Mesendoderm (in vitro differentiated cells): ENCODE results near the gene AGPAT2.

Experiments used
- DNase-seq: peaks from one replicate; pipeline ENCODE4 v3.0.0; 2013
- H2AK5ac ChIP-seq: 2 replicates; pipeline ENCODE4 v1.6.1; 2013; ENCODE audit warnings: low read length, inconsistent platforms
- H2BK120ac ChIP-seq: 2 replicates; pipeline ENCODE4 v1.6.1; 2013; ENCODE audit warnings: low read depth, mild to moderate bottlenecking, low read length, moderate library complexity, mixed read lengths
- H2BK15ac ChIP-seq: replicated peaks from 2 replicates; pipeline ENCODE4 v1.6.1; 2013; ENCODE audit warnings: low read depth, mild to moderate bottlenecking, moderate library complexity
- H2BK5ac ChIP-seq: 2 replicates; pipeline ENCODE4 v1.6.1; 2013; ENCODE audit warnings: low read length, inconsistent platforms
- H3K18ac ChIP-seq: 2 replicates; pipeline ENCODE4 v1.6.1; 2013; ENCODE audit warnings: mild to moderate bottlenecking, low read length, mixed read lengths
- H3K23ac ChIP-seq: one replicate; pipeline ENCODE4 v1.6.1; 2013; ENCODE audit warnings: low read length
- H3K27ac ChIP-seq: 2 replicates; pipeline ENCODE4 v1.5.1; 2013; ENCODE audit warnings: low read depth, mild to moderate bottlenecking, inconsistent platforms, low read length, moderate library complexity
- H3K27me3 ChIP-seq: 2 replicates; pipeline ENCODE4 v1.6.1; 2013; ENCODE audit warnings: low read length, control low read depth, mild to moderate bottlenecking, inconsistent platforms; ENCODE audit not compliant: insufficient read depth, poor library complexity
- H3K36me3 ChIP-seq: 2 replicates; pipeline ENCODE4 v1.6.1; 2013; ENCODE audit warnings: low read length, inconsistent platforms; ENCODE audit not compliant: control insufficient read depth, insufficient read depth
- H3K4ac ChIP-seq: one replicate; pipeline ENCODE4 v1.6.1; 2013; ENCODE audit warnings: low read depth, mild to moderate bottlenecking, low read length, moderate library complexity
- H3K4me1 ChIP-seq: 2 replicates; pipeline ENCODE4 v1.6.1; 2013; ENCODE audit warnings: low read depth, low read length, inconsistent platforms; ENCODE audit not compliant: control insufficient read depth
- H3K4me2 ChIP-seq: 2 replicates; pipeline ENCODE4 v1.6.1; 2013; ENCODE audit warnings: low read length
- H3K4me3 ChIP-seq: 2 replicates; pipeline ENCODE4 v1.5.1; 2013; ENCODE audit warnings: mild to moderate bottlenecking, low read length
- H3K56ac ChIP-seq: one replicate; pipeline ENCODE4 v1.6.1; 2013; ENCODE audit warnings: low read length
- H3K79me1 ChIP-seq: 2 replicates; pipeline ENCODE4 v1.6.1; 2013; ENCODE audit warnings: low read length, inconsistent platforms
- H3K79me2 ChIP-seq: 2 replicates; pipeline ENCODE4 v1.6.1; 2013; ENCODE audit warnings: mild to moderate bottlenecking, low read length; ENCODE audit not compliant: control insufficient read depth, insufficient read depth
- H3K9ac ChIP-seq: 2 replicates; pipeline ENCODE4 v1.6.1; 2013; ENCODE audit warnings: low read length, inconsistent platforms
- H4K5ac ChIP-seq: one replicate; pipeline ENCODE4 v1.6.1; 2013; ENCODE audit warnings: low read length
- H4K8ac ChIP-seq: one replicate; pipeline ENCODE4 v1.6.1; 2013; ENCODE audit warnings: low read depth, mild to moderate bottlenecking, control low read depth, low read length, moderate library complexity
- WGBS: extraction: QIAGEN DNeasy Blood & Tissue Kit; methylation state at CpG from one replicate; pipeline ENCODE4 v1.1.7; 2013; ENCODE audit warnings: low lambda C conversion rate, missing lambda C conversion rate; ENCODE audit not compliant: insufficient coverage; ENCODE audit errors: extremely low coverage; 5-methylcytosine and 5-hydroxymethylcytosine counted together

Gene AGPAT2

GRCh38 chr9:136651860-136652259, 35.4 kb downstream of the AGPAT2 start:
- Histone ChIP-seq H3K9ac (no peak overlapping the region), H3K4me2 (no peak overlapping the region), H3K4ac (no peak overlapping the region), H2BK5ac (no peak overlapping the region), H2AK5ac (no peak overlapping the region), H3K4me1 (no peaks in the 10 kb centered on the region), H3K56ac (no peak overlapping the region), H3K23ac (no peak overlapping the region), H4K8ac (no peak overlapping the region), H3K79me1 (no peaks in the 10 kb centered on the region), H2BK15ac (no peak overlapping the region), H4K5ac (no peak overlapping the region), H2BK120ac (no peak overlapping the region), H3K79me2 (no peaks in the 10 kb centered on the region), H3K4me3 (no peak overlapping the region), H3K36me3 (no peaks in the 10 kb centered on the region), H3K27me3 (no peaks in the 10 kb centered on the region), H3K18ac (no peak overlapping the region), H3K27ac (no peak overlapping the region)
- no peak for DNase-seq
- no CpG with 5 or more reads among the region's 11 CpGs for WGBS

- H3K36me3 ChIP-seq = no peaks in the 10 kb centered on the region
- H3K18ac ChIP-seq = no peak overlapping the region
- no peak overlapping the region for H2BK5ac ChIP-seq
- H3K79me2 ChIP-seq = no peaks in the 10 kb centered on the region
- no peaks in the 10 kb centered on the region for H3K4me1 ChIP-seq
- no peak overlapping the region for H3K23ac ChIP-seq
- no peak overlapping the region for H3K4ac ChIP-seq
- no peak overlapping the region for H2BK15ac ChIP-seq
- H4K8ac ChIP-seq = no peak overlapping the region
- H2BK120ac ChIP-seq = no peak overlapping the region
- H3K4me2 ChIP-seq = no peak overlapping the region
- DNase-seq = no peak
- no peak overlapping the region for H3K27ac ChIP-seq
- no CpG with 5 or more reads among the region's 10 CpGs for WGBS
- no peak overlapping the region for H3K4me3 ChIP-seq
- no peak overlapping the region for H3K56ac ChIP-seq
- no peak overlapping the region for H2AK5ac ChIP-seq
- no peak overlapping the region for H4K5ac ChIP-seq
- no peaks in the 10 kb centered on the region for H3K79me1 ChIP-seq
- H3K27me3 ChIP-seq = no peaks in the 10 kb centered on the region
- H3K9ac ChIP-seq = no peak overlapping the region
Observed at GRCh38 chr9:136650648-136651047, 36.6 kb downstream of the AGPAT2 start.

GRCh38 chr9:136650021-136650420, 37.2 kb downstream of the AGPAT2 start:
- Histone ChIP-seq H2BK5ac (no peak overlapping the region), H3K4me1 (no peaks in the 10 kb centered on the region), H3K4ac (no peak overlapping the region), H2BK15ac (no peak overlapping the region), H3K36me3 (no peaks in the 10 kb centered on the region), H3K23ac (no peak overlapping the region), H3K56ac (no peak overlapping the region), H4K5ac (no peak overlapping the region), H3K18ac (no peak overlapping the region), H3K9ac (no peak overlapping the region), H3K79me1 (no peaks in the 10 kb centered on the region), H3K4me3 (no peak overlapping the region), H3K27me3 (no peaks in the 10 kb centered on the region), H2AK5ac (no peak overlapping the region), H3K79me2 (no peaks in the 10 kb centered on the region), H3K4me2 (no peak overlapping the region), H4K8ac (no peak overlapping the region), H2BK120ac (no peak overlapping the region), H3K27ac (no peak overlapping the region)
- no CpG with 5 or more reads among the region's 8 CpGs for WGBS
- no peak for DNase-seq

GRCh38 chr9:136648751-136649150, 38.5 kb downstream of the AGPAT2 start:
- no peak overlapping the region for H3K9ac ChIP-seq
- H3K36me3 ChIP-seq = no peaks in the 10 kb centered on the region
- H3K27ac ChIP-seq = no peak overlapping the region
- no peak overlapping the region for H4K5ac ChIP-seq
- H3K4me1 ChIP-seq = no peaks in the 10 kb centered on the region
- H3K4me3 ChIP-seq = no peak overlapping the region
- no peak overlapping the region for H2AK5ac ChIP-seq
- H3K27me3 ChIP-seq = no peaks in the 10 kb centered on the region
- no peaks in the 10 kb centered on the region for H3K79me2 ChIP-seq
- H3K18ac ChIP-seq = no peak overlapping the region
- H3K4me2 ChIP-seq = no peak overlapping the region
- H3K23ac ChIP-seq = no peak overlapping the region
- no peaks in the 10 kb centered on the region for H3K79me1 ChIP-seq
- no peak overlapping the region for H3K4ac ChIP-seq
- H2BK15ac ChIP-seq = no peak overlapping the region
- no peak overlapping the region for H3K56ac ChIP-seq
- no CpG with 5 or more reads among the region's 16 CpGs for WGBS
- H2BK120ac ChIP-seq = no peak overlapping the region
- no peak overlapping the region for H4K8ac ChIP-seq
- H2BK5ac ChIP-seq = no peak overlapping the region
- DNase-seq = no peak

- H3K4ac ChIP-seq = no peak overlapping the region
- H3K79me2 ChIP-seq = no peaks in the 10 kb centered on the region
- no peak overlapping the region for H3K9ac ChIP-seq
- no peak overlapping the region for H4K8ac ChIP-seq
- no peak overlapping the region for H2BK120ac ChIP-seq
- no peak overlapping the region for H4K5ac ChIP-seq
- H3K79me1 ChIP-seq = no peaks in the 10 kb centered on the region
- no peak overlapping the region for H3K18ac ChIP-seq
- no peak overlapping the region for H3K27ac ChIP-seq
- H3K27me3 ChIP-seq = no peaks in the 10 kb centered on the region
- no peak overlapping the region for H3K23ac ChIP-seq
- H3K4me2 ChIP-seq = no peak overlapping the region
- H3K4me1 ChIP-seq = no peaks in the 10 kb centered on the region
- no CpG with 5 or more reads among the region's 29 CpGs for WGBS
- H3K4me3 ChIP-seq = no peak overlapping the region
- H3K56ac ChIP-seq = no peak overlapping the region
- no peak overlapping the region for H2BK15ac ChIP-seq
- H2AK5ac ChIP-seq = no peak overlapping the region
- no peak for DNase-seq
- no peaks in the 10 kb centered on the region for H3K36me3 ChIP-seq
- no peak overlapping the region for H2BK5ac ChIP-seq
Observed at GRCh38 chr9:136646827-136647711, 40.2 kb downstream of the AGPAT2 start.
